HG03095 (cell line): Measurements from ENCODE around the gene GGACT.
"Not testable (repeated sequence)": the region's sequence is repeated elsewhere in the genome, so short reads cannot be mapped to it uniquely, and the experiment has no call there.

ENCODE experiments used
- ATAC-seq: cut with Tn5 transposase; IDR thresholded peaks from one replicate; pipeline ENCODE4 v1.9.1; 2021; ENCODE audit warnings: moderate library complexity; ENCODE audit not compliant: unreplicated experiment

Gene GGACT

DNA sequence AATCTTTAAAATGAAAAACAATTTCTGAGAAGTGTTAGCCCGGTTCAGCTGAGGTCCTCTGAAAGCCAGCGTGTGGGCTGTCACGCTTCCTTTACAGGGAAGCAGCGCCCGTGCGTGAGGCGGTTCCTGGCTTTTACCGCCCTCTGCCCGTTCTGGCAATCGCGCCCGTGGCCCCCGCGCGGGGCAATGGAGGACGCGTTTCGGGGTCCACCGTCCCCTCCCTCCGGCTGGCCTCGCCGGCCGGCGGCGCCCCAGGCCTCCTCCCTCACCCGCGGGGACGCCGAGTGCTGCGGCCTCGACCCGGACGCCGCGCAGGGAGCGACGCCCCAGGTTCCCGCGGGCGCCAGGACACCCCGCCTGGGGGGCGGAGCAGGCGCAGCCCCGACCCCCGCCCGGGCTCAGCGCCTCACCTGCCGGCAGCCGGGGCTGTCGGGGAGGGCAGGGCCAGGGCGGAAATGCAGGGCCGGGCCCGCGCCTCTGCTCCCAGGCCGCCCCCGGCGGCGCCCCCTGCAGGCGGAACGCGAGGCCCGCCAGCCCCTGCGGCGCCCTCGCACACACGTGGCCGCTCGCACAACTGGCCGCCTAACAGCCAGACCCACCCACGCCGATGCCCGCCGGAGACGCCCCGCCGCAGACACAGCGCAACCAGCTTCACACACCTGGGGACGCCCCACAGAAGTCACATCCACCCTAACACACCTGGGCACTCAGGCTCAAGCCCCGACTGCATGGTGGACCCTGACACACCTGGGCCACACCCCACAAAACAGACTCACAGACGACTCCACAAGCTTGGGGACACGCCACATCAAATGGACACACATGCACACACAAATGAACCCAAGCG lies at the start of gene GGACT:
TSS of gene GGACT (minus strand) at position 459 of the 847 bp plus-strand sequence. CDS start 56,198 bp downstream, outside the sequence.
- ATAC-seq = peak; percentile 99

DNA sequence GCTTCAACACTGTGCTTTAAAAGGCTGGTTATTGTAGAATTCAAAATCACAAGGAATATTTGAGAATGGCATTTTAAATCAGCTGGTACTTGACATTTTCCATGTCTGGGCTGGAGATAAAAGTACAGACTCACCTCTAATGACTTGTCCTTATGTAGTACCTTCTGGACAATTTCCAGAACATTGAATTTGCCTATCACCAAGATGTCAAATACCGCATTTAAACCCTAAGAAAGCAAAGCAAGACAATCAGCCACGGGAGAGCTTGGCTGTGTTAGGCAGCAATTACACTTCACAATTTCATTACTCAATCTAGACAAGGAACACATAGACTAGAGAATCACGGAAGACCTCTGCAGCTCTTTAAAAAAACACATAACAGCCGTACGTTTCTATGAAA lies 49.2 kb upstream of the GGACT start:
- no peak for ATAC-seq

DNA sequence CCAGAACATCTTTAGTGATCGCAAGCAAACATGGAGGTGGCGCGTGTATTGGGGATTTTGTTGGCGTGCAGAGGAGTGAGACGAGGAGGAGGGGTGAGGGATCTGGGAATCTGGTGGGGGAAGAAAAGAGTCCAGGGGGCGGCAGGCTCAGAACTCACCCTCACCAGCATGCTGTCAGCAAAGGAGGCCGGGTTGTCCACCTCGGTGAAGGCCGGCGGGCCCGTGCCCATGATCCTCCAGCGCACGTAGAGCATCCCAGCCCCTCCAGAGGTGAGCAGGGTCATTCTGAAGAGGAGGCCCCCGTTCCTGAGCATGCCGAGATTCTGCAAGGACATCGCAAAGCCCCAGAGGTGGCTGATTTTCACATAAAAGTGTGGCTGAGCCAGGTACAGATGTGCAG lies 48.8 kb upstream of the GGACT start:
- no peak for ATAC-seq

DNA sequence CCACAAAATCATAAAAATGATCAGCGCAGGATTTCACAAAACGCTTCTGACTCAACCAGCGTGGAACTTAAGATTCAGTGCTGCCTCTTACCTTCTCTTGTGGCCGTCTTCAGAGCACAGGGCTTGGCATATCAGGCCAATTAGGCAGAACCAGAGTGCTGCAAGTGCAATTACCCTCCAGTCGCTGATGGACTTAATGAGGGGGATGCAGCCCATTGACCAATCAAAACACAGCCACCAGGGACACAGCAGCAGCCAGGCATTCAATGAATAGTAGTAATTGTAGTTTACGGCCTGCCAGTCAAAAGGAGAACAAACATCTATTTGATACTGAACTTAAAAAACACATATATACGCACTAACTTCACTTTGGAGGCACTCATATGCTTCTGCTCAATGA lies 47.9 kb upstream of the GGACT start:
- no peak for ATAC-seq

DNA sequence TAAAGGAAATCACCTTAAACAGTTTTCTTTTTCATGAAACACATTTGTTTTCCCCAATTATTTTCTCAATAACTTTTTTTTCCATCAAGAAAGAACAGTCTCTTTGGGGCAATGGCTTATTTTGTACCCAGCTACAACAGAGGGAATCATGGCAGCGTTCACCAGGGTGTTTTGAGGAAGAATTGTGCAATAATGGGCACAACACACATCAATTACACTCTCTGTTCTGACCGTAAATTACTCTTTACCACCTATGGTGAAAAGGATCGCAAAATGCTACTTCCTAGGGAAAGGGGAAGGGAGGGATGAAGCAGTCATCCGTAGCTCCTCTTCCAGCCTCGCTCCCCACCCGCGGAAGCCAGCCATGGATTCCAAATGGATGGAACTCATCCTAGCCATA lies 47.4 kb upstream of the GGACT start:
- ATAC-seq = no peak

DNA sequence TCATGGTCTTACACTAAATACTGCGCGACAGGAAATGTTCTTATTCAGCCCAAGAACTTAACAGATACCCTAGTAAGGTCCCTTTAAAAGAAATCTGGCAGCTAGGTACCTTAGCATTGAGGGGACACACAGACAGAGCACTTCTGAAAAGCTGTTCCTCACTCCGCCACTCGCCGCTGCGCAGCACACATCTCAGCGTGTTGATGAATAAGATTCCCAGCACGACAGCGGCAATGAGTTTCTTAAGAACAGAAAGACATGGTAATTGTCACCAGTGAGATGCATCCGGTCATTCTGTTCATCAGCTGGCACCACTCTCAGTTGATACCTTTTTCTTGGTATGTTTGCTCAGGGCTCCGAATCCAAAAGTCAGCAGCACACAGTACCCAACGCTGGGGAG lies 46.1 kb upstream of the GGACT start:
- no peak for ATAC-seq

DNA sequence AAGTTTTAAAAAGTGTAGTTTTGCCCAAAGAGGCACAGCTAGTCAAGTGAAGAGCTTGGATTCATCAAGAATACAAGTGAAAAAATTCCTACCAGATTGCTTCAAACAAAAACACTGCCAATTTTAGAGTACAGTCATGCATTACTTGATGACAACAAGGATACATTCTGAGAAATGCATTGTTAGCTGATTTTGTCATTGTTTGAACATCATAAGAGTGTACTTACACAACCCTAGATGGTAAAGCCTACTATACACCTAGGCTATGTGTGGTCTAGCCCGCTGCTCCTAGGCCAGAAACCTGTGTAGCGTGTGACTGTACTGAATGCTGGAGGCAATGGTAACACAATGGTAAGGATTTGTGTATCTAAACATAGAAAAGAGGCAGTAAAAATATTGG lies 44.9 kb upstream of the GGACT start:
- no peak for ATAC-seq

DNA sequence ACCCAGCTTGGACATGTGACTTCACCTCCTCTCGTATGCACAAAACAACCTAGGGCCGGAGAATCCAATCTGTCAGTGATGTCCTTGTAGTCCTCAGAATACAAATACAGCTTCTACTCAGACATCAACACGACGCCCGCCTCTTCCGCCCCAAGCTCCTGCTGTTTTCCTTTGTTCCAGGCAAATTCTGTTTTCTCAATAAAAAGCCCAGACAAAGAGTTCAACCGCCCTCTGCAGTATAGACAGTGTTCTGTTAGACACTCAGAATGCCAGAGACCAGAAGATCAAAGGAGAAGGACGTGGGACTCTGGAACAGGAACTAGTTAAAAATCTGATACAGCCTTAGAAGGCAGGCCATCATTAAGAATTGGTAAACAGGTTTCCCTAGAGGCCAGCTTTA lies 42.0 kb upstream of the GGACT start:
- ATAC-seq = no peak

DNA sequence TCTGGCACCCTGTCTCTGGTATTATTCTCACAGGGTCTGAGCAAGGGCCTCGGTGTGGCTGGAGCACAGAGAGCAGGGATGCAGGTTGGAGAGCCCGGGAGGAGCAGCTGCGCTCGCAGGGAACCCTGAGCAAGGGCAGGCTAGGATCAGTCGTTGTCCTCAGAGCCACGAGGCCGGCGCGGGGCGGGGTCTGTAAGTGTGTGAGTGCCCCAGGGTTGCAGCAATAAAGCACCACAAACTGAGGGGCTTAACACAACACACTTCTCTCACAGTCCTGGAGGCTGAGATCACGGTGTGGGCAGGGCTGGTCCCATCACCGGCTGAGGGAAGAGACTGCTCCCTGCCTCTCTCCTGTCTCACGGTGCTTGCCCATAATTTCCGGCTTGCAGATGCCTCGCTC lies 38.5 kb upstream of the GGACT start:
- no peak for ATAC-seq

DNA sequence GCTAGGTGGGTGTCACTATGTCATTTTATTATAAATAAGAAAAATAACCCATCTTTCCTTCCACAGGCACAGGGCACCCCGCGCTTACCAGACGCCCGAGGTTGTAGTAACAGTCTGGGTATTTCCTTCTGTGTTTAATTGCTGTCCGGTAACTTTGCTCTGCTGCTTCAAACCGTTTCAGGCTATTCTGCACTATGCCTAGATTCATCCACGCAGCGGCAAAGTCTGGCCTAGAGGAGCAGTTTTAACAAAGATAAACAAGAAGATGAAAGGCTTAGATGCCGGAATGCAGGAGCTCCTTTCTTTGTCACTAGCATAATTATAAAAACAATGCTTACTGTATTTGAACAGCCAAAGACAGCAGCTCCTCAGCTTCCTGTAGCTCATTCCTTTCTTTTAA lies 36.9 kb upstream of the GGACT start:
- no peak for ATAC-seq

DNA sequence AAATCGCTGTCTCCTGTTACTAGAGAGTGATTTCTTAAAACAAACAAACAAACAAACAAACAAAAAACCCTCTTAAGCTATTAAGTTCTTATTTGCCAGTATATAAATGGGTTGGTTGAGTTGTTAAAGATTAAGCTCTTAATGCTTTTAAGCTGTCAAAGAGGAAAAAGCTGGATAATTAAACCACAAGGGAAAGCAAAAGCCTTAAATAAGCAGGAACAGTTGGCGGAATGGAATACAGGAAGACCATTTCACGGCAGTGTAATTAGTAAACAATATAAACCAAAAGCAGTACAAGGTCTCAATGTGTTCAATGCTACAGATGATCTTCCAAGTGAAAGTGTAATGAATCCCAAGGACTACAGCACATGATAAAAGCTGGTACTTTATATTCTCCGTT lies 32.2 kb upstream of the GGACT start:
- ATAC-seq = no peak

DNA sequence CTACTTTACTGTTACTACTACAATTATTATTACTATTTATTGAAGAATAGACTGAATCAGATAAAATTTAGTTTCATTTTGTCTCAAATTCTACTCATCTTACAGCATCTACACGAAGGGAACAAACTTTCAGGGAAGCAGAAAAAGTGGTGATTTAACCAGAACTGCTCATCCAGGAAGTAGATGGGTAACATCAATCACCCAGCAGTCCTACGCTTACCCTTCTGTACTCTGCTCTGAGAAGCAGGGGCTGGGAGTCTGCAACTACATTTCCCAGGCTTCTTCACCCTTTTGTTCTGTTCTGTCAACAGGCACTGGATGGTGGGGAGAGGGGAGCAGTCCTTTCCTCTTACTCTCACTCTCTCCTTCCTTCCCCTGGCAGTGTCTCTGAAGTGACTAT lies 31.4 kb upstream of the GGACT start:
- ATAC-seq = no peak

DNA sequence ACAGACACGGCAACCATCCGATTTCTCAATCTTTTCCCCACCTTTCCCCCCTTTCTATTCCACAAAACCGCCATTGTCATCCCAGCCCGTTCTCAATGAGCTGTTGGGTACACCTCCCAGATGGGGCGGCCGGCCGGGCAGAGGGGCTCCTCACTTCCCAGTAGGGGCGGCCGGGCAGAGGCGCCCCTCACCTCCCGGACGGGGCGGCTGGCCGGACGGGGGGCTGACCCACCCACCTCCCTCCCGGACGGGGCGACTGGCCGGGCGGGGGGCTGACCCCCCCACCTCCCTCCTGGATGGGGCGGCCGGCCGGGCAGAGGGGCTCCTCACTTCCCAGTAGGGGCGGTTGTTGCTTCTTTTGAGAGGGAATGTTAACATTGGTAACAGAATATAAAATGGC lies 30.3 kb upstream of the GGACT start:
- ATAC-seq = not testable (repeated sequence)

DNA sequence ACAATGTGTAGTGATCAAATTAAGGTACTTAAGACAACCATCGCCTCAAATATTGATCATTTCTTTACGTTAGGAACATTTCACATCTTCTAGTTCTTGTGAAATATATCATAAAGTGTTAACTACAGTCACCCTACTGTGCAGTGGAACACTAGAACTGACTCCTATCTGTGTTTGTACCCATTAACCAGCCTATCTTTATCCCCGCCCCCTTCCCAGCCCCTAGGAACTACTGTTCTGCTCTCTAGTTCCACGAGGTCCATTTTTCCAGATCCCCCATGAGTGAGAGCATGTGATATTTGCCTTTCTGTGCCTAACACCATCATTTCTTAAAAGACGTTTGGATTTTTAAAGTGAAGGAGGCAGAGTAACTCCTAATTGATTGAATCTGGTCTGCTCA lies 24.4 kb upstream of the GGACT start:
- no peak for ATAC-seq

DNA sequence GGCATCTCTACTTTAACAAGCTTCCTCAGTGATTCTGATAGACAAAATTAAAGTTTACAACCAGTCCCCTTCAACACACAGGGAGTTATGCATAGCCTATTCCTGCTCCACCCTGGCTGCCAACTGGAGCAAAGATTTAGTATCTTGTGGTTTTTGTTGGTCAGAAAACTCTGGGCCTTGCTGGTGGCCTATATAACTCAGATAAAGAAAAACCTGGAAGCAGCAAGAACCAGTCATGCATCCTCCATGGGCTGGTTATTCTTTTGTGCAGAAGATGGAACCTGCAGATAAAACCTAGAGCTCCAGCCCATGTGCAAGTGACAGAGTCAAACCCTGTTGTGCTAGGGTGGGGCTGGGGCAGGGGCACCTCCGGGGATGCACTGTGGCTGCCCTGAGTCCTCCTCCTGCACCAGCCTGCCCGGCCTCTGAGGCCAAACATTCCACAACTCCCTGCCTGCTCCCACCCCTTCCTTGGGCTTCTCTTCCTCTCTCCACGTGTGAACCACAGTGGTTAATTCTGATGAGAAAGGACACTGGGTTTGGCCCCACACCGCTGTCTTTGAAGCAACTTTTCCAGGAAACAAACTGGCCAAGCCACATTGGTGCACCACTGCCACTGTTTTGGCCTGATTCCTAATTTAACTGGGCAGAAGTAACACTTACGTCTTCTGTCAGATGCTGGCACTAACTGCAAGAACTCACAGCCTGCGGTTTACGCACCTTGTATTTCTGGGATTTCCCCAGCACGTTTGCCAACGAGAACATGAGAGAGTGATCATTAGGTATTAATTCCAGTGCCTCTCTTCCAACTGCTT lies 23.3 kb upstream of the GGACT start:
- ATAC-seq = no peak

DNA sequence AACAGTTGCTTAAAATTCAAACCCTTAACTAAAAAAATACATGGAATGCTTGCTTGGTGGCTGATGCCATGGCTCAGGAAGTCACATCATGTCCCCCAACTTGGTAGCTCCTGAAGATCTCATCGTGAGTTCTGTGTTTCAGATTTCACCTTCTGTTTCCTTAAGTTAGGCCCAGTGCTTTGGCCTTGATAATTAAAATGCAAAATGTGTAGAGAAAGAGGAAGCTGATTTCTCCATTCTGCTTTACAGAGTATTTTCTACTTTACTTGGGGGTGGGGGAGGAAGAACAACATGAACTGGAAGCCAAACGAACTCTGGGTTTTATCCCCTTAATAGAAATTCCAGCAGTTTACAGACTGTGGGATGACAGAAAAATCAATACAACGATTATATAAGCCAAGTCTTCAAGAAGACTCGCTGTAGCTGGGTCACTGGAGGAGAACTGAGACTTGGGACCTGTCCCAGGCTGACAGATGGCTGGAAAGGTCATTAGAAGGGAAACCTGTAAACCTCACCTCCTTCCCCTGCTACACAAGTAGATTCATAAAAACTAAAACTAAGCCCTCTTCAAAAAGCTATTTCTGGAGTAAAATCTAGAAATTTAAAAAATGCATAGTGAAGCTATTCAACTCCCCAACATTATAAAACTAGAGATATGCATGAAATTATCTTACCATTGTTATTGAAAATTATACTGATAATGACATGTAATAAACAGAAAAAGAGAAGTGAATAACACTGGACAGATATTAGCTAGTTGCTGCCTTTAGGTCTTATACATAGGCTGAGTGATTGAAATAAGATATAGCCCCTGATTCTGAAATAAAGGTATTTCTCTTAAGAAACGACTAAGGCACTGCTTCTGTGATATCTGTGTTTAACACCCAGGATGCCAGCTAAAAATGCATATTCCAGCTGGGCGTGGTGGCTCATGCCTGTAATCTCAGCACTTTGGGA lies 22.1 kb upstream of the GGACT start:
- ATAC-seq = no peak

DNA sequence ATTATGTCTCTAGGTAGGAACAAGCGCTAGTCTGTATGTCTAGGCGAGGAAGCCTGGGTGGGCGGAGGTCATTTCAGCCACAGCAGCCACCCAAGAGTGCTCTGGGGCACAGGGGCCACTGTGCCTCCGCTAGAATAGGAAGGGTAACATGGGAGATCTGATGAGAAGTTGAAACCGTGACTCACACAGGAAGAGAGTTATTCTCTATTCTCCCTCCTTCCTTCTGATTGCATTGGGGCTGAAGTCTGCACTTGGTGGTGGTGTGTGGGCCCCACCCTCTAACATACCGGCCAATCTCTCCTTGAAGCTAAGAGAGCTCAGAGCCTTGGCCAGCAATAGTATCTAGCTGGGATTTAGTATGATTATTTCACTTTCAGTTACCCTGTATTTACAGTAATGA lies 20.3 kb upstream of the GGACT start:
- peak; percentile 95 for ATAC-seq

DNA sequence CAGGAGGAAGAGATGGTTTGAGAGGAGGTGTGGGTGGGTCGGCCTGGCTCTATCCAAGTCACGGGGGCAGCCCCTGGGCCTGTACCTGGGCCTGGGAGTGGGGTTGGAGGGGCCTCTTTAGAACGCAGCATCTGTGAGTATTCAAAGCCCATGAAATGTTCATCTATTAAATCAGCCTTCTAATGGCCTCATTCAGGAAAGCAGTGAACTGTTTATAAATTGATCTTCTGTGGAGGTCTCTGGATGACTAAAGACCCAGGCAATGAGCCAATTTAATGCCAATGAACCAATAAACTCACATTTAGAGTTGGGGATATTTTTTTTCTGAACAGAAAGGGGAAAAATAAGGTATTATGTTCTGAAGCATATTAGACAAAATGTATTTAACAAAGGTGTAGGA lies 19.9 kb upstream of the GGACT start:
- no peak for ATAC-seq

DNA sequence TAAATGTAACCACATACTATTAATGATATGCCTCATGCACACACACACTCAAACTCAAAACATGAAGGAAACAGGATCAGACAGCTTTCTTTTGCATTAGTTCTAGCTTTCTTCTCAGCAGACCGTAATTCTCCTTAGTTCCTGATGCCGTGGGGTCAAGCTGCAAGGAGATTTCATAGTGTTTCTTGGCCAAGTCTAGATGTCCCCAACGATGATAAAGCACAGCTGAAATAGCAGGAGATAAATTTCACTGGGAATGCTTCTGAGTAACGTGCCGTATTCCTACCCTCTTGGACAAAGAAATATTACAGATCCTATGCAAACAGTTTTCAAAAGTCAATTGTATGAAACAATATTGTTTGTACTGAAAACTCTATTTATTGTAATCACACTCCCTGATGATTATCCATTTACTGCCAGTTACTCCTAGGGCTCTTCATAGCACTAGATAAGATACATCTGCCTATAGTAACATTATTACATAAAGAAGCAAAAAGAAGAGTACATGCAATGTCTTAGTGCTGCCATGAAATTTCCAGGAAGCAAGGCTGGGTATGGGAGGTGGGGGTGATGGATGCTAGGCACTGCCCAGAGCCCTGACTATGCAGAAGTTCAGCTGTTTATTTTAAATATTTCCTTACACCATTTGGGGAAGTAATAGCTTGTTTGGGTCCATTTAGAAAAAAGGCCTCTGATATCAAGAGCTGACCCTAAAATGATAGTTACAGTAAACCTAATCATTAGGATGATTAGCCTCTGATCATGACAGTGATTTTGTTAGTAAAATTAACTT lies 16.5 kb upstream of the GGACT start:
- ATAC-seq = no peak

DNA sequence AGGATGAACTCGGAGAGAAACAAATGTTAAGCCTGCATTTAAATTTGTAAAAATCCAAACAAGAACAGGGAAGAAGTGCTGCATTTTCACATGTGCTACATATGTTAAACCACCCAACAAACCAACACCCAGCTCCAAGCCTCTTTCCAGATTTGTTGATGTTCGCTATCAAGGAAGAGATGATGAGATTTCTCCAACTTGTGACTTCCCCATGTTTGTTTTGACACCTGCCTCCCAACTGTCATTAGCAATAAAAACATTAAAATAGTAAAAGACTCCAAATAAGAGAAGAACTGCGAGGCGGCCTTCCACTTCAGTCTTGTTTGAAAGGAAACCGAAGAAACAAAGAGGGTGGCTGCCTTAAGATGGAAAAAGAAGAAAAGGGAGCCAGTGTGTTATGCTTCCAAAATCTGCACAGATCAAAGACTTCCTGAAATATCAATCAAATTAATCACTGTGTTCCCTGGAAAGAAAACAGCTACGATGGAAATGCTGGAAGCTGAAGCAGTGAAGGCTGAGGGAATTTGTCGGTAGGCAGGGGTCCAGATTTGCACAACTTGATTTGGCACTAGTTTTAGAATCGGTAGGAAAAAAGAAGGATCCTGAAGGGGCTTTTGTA lies 14.0 kb upstream of the GGACT start:
- no peak for ATAC-seq
